Upper lobe of left lung (tissue), 4 donors: ENCODE measurements around the gene CWF19L2.

Source experiments
- EP300 ChIP-seq, 4 donors: sonication (generic); formaldehyde crosslinking; IDR thresholded peaks; one replicate each; pipeline ENCODE4 v1.5.1; 2017; ENCODE audit warnings: antibody characterized with exemption in 4 of 4, control low read depth in 2 of 4
- POLR2A ChIP-seq, 4 donors: fragments of 450-650 bp; IDR thresholded peaks; one replicate each; pipeline ENCODE4 v1.5.1; 2016 to 2017; ENCODE audit warnings: antibody characterized with exemption in 4 of 4, mild to moderate bottlenecking in 2 of 4
- POLR2AphosphoS5 ChIP-seq, 2 donors: sonication (generic); formaldehyde crosslinking; IDR thresholded peaks; one replicate each; pipeline ENCODE4 v1.5.1; 2017; ENCODE audit warnings: antibody characterized with exemption in 2 of 2
- TF ChIP-seq, protein P1 (sequence below), 6 experiments: fragments of 450-650 bp in 4 of 6; fragments of 200-600 bp in 2 of 6; sonication (generic) in 2 of 6; IDR thresholded peaks; one replicate each; pipeline ENCODE4 v1.5.1; 2016 to 2019; ENCODE audit warnings: antibody characterized with exemption in 6 of 6

DNA sequence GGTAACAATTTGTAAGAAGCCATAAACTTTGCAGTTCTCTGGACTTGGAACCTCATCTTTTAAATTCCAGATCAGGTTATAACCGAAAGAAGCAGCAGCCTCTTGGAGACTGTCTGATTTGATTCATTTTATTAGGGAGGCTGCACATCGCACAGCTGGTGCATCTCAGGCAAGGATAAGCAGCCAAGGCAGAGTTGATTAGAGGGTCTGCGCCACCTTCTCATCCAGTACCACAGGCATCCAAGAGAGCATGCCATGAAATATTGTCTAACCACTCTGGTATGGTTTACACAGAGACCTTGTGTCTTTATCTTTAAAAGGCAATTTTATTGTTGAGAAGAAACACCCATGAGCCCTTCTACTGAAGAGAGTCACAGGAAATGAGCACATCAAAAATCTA, 16.2 kb upstream of the CWF19L2 start:
- TF ChIP-seq POLR2A (IDR thresholded peaks at IDR 0.05) (no peak), POLR2AphosphoS5 (IDR thresholded peaks at IDR 0.05) (no peak), EP300 (IDR thresholded peaks at IDR 0.05) (no peak)
- TF ChIP-seq, protein P1, sequence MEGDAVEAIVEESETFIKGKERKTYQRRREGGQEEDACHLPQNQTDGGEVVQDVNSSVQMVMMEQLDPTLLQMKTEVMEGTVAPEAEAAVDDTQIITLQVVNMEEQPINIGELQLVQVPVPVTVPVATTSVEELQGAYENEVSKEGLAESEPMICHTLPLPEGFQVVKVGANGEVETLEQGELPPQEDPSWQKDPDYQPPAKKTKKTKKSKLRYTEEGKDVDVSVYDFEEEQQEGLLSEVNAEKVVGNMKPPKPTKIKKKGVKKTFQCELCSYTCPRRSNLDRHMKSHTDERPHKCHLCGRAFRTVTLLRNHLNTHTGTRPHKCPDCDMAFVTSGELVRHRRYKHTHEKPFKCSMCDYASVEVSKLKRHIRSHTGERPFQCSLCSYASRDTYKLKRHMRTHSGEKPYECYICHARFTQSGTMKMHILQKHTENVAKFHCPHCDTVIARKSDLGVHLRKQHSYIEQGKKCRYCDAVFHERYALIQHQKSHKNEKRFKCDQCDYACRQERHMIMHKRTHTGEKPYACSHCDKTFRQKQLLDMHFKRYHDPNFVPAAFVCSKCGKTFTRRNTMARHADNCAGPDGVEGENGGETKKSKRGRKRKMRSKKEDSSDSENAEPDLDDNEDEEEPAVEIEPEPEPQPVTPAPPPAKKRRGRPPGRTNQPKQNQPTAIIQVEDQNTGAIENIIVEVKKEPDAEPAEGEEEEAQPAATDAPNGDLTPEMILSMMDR (IDR thresholded peaks at IDR 0.05): no peak
